Lower leg skin (tissue), 4 donors: Measurements from ENCODE around the gene PRXL2B. TPM values are rescaled to one million over a fixed set of nuclear protein-coding genes. Genes with fewer than 3 reads are reported as not detected.
A peak's percentile ranks its signal among the peaks of the same experiment; 100 is the strongest.

Source experiments
- DNase-seq, 2 donors: peaks; one replicate each; pipeline ENCODE4 v3.0.0-alpha.2; 2019; ENCODE audit warnings: low spot score in 2 of 2
- H3K4me3 ChIP-seq: fragments of 200-600 bp; sonication (generic); 2 replicates; pipeline ENCODE4 v1.5.1; 2017; ENCODE audit warnings: mild to moderate bottlenecking, low read depth; ENCODE audit not compliant: poor library complexity, severe bottlenecking
- CTCF ChIP-seq, 3 donors: fragments of 450-650 bp; IDR thresholded peaks; one replicate each; pipeline ENCODE4 v1.5.1; 2016; ENCODE audit warnings: antibody characterized with exemption in 3 of 3, mild to moderate bottlenecking in 3 of 3, moderate library complexity in 2 of 3
- POLR2A ChIP-seq, 2 donors: fragments of 450-650 bp; IDR thresholded peaks; one replicate each; pipeline ENCODE4 v1.6.1; 2016 to 2017; ENCODE audit warnings: antibody characterized with exemption in 2 of 2, mild to moderate bottlenecking in 1 of 2, moderate library complexity in 1 of 2
- WGBS, 2 donors: methylation state at CpG; one replicate each; pipeline ENCODE4 v1.1.5; 2018; 5-methylcytosine and 5-hydroxymethylcytosine counted together
- intact Hi-C: fragments of 100-400 bp; cut with DNase I; formaldehyde crosslinking; loops from one replicate; pipeline ENCODE4 v1.15.0; 2023; ENCODE audit warnings: low total_unique reads
- total RNA-seq, 4 donors: library from RNA; depleted of rRNA; stranded (reverse); fragments of >200 nt; gene quantifications; one replicate each; pipeline ENCODE4 v1.1.0, GENCODE V29; 2016

PRXL2B gene
- total RNA-seq, 4 donors from 2014 or later, result 5.6 to 16.4 (median 12.0) TPM

DNA sequence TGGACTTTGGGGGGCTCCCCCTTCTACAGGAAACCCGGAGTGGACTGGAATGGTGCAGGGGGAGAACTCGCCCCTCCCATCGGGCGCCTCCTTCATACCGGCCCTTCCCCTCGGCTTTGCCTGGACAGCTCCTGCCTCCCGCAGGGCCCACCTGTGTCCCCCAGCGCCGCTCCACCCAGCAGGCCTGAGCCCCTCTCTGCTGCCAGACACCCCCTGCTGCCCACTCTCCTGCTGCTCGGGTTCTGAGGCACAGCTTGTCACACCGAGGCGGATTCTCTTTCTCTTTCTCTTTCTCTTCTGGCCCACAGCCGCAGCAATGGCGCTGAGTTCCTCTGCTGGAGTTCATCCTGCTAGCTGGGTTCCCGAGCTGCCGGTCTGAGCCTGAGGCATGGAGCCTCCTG, 30.3 kb upstream of the PRXL2B start, which contains the start of gene TNFRSF14:
Gene TNFRSF14, plus strand, starts transcription at position 95 of the 401 bp plus-strand sequence. Its CDS starts 294 bp downstream, at position 389.
- 0% methylated on average over 12 to 14 of the region's 16 CpGs for WGBS, 2 donors
- intact Hi-C loops, result no loop called here
- H3K4me3 ChIP-seq, result peak within 1 kb of the TSS; percentile 54
- DNase-seq, result peak; percentile 63 to 94
- TF ChIP-seq CTCF (IDR thresholded peaks at IDR 0.05), result no peak
- TF ChIP-seq POLR2A (IDR thresholded peaks at IDR 0.05), result no peak

DNA sequence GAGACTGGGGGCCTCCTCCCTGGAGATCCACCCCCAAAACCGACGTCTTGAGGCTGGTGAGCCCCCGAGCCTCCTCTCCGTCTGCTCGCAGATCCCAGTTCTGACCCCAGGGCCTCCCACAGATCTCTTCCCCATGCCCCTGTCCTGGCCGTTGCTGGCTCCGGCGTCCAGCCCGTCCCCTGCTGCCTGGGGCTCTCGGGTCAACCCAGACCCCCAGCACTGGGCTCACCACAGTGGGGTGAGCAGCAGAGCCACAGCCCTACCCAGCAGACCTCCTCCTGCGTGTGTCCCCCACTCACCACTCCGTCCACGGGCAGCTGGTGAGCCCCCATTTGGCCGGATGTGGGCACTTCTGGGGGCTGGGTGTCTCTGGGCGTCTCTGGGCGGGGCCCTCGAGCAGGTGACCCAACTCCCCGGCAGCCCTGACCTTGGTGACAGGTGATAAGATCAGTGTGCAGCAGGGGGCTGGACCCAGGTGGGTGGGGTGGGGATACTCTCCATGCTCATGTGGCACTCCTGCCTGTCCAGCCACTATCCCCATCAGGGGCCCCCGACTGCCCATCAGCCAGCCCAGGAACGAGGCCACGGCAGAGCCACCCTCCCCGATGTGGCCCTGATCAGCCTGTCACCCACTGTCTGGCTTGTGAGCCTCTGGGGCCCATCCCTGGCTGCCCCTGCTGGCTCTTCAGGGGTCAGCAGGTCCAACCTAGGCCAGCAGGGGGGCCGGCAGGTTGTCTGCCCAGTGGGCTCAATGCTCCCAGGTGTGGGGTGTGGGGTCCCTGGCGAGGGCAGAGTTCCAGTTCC, 29.7 kb upstream of the PRXL2B start:
- intact Hi-C loops, result no loop called here
- peak overlapping the region; percentile 54 for H3K4me3 ChIP-seq
- TF ChIP-seq POLR2A (IDR thresholded peaks at IDR 0.05), result no peak
- no peak for TF ChIP-seq CTCF (IDR thresholded peaks at IDR 0.05)
- WGBS, 2 donors, result 2 to 5% methylated on average over 12 to 14 of the region's 24 CpGs
- peak in 1 of 2 donors; percentile 88 for DNase-seq

- WGBS, 2 donors, result 77 to 89% methylated on average over 18 to 21 of the region's 30 CpGs
- peak in 1 of 2 donors; percentile 87 for DNase-seq
- intact Hi-C loops, result no loop called here
Observed at GRCh38 chr1:2557482-2558400, 28.8 kb upstream of the PRXL2B start.

GRCh38 chr1:2558420-2558819, 28.2 kb upstream of the PRXL2B start:
- no peak for DNase-seq
- no peak overlapping the region for H3K4me3 ChIP-seq
- intact Hi-C loops, result no loop called here
- no peak for TF ChIP-seq POLR2A (IDR thresholded peaks at IDR 0.05)
- TF ChIP-seq CTCF (IDR thresholded peaks at IDR 0.05), result no peak
- whole genome bisulfite sequencing, 2 donors, result 90 to 95% methylated on average over 10 to 12 of the region's 12 CpGs

More at GRCh38 chr1:2557482-2558400, 28.8 kb upstream of the PRXL2B start:
- TF ChIP-seq CTCF (IDR thresholded peaks at IDR 0.05) (no peak), POLR2A (IDR thresholded peaks at IDR 0.05) (no peak)
- H3K4me3 ChIP-seq, result no peak overlapping the region

GRCh38 chr1:2558861-2559260, 27.7 kb upstream of the PRXL2B start:
- DNase-seq, result no peak
- intact Hi-C loops, result no loop called here
- H3K4me3 ChIP-seq, result no peak overlapping the region
- WGBS, 2 donors, result 86 to 100% methylated on average over 5 to 6 of the region's 6 CpGs
- TF ChIP-seq POLR2A (IDR thresholded peaks at IDR 0.05), result no peak
- no peak for TF ChIP-seq CTCF (IDR thresholded peaks at IDR 0.05)
